GM18505 (cell line): ENCODE data around the gene ITPK1.

ENCODE experiments used
- ATAC-seq: cut with Tn5 transposase; IDR thresholded peaks from one replicate; pipeline ENCODE4 v1.9.1; 2021; ENCODE audit not compliant: unreplicated experiment
- POLR2A ChIP-seq: IDR thresholded peaks from 4 replicates; pipeline ENCODE4 v1.6.1; 2011; ENCODE audit warnings: borderline replicate concordance; ENCODE audit not compliant: insufficient read depth, insufficient read length; ENCODE audit errors: extremely low read depth

The ITPK1 gene

DNA sequence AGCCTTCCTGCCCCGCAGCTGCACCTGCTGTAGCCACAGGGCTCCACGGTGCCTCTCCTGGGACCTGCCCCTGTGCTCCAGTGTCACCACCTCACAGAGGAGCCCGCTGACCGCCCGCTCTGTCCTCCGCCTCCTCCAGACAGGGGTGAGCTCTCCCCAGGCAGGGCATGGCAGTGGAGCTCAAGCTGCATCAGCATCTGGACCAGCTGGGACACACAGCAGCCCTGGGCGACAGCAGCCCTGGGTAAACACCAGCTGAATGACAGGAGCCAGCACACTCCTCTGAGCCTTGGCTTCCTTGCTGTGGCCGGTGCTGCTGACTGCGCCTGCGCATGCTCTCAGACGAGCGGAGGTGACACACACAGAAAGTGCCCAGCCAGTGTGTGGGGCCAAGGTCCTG, 170.7 kb downstream of the ITPK1 start:
- ATAC-seq, result no peak
- TF ChIP-seq POLR2A, result no peak

DNA sequence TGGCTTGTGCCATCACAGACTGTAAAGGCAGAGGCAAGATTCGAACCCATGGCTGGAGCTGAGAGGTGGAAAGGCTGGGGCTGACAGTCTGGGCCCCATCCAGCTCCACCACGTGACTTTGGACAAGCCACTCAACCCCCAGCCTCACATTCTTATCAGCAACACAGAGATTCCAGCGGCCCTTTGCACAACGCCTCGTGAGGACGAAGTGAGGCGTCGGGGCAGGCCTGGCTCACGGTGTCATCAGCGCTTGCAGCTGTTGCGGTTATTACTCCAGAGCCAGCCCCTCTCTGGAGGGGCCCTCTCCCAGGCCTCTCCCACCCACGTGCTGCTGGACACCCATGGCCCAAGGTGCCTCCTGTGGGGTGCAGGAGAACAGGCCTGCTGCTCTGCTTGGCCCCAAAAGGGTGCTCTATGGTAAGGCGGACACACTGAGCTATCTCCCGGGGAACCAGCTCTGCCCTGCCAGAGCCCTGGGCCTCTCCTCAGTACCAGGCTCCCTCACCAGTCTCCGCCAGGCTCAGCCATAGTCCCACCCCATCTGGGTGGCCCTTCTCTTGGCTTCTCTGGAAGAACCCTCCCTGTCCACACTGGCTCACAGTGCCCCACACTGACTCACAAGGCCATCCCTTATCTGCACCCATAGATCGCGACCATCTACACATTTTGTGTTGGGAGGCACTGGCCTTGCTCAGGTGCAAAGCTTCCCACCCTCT, 171.7 kb downstream of the ITPK1 start:
- no peak for TF ChIP-seq POLR2A
- no peak for ATAC-seq

DNA sequence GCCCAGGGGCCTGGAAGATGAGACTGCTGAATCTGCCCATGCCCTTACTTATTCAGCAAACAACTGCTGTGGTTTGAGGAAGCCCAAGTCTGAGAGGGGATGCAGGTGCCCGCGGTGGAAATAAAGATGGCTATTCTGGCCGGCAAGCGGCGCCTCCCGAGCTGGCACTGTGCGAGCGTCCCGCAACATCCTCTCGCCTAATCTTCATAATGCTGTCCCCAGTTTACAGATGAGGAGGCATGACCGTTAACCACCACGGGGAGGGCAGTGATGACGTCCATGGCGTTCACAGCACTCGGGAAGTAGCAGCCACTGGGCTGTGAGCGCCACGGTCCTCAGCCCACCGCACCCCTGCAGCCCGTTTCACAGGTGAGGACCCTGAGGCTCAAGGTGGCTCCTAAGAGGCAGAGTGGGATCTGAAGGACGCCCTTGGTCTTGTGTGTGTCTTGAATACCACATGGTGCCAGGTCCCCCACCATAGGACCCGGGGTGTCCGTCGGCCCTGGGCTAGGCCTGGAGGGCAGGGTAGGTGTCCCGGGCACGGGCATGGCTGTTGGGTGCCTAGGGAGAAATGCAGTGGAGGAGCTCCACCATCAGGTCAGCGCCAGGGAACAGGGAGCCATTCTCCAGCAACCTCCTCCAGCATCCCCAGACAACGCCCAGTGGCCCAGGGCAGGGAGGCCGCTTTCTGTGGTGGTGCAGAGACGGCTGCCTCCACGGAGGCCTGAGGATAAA, 172.6 kb downstream of the ITPK1 start:
- no peak for TF ChIP-seq POLR2A
- no peak for ATAC-seq

DNA sequence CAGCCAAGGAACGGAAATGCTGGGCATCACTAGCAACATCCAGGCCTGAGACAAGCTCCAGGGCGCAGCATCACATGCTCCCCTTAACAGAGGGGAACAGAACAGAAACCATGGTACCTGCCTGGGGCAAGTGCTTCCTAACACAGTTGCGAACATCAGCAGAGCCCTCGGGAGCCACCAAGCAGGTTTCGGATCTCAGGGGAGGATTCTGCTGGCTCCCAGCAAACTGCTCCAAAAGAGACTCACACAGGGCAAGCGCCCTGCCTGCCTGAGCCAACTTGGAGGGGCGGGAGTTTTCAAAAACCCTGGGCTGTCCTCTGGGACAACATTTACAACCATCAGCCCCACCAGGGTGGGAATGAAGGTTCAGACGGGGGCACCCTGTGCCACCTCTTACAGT, 173.1 kb downstream of the ITPK1 start:
- TF ChIP-seq POLR2A, result no peak

DNA sequence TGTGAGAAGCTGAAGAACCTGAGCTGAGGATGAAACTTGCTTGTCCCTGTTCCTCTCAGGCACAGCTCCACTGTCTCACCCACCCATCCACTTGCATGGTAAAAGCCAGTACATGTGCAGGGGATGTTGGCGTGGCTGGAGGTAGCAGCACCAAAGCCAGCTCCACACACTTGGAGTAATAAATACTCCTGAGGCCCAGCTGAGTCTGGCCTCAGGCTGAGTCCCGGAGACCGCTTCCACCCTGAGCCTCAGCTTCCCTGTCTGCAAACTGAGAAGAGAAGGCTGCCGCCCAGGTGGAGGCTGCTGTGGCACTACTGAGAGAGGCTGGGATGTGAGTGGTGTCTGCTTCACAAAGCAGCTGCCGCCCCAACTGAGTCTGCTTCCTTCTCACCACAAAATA, 173.6 kb downstream of the ITPK1 start:
- TF ChIP-seq POLR2A, result no peak
- ATAC-seq, result no peak

More for the DNA sequence above, 173.1 kb downstream of the ITPK1 start:
- no peak for ATAC-seq

DNA sequence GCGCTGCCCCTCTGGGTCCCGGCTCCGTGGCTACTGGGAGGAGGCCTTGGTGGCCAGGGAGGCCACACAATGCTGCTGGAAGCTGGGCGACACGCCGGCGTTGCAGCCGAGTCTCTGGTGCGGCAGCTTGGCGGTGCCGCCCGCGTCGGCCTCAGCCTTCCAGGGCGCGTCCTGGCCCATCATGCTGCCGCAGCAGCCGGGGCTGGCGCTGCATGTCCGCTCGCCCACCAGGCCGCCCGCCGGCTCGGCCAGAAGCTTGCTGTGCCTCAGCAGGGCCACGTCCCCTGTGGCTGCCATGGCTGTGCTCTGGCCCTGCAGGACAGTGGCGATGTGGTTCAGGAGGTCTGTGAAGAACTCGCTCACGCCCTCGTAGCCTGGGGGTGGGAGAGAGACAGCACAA, 174.2 kb downstream of the ITPK1 start:
- no peak for ATAC-seq
- TF ChIP-seq POLR2A, result no peak

DNA sequence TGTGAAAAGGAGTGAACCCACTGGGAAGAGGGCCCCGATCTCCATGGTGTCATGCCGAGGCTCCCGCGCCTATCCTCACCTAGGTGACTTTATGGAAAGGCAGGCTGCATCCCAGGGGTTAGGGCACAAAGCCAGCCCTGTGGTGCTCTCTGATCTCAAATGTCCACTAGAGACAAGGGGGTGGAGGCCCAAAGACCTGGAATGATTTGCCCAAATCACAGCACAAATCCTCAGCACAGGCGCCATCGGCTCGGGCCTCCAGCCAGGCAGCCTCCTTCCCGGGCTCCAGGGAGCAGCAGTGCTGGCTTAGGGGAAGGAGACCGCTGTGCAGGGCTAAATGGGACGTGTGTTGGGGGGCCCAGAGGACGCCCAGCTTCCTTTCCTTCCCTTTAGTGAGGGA, 175.2 kb downstream of the ITPK1 start:
- ATAC-seq, result no peak
- no peak for TF ChIP-seq POLR2A

DNA sequence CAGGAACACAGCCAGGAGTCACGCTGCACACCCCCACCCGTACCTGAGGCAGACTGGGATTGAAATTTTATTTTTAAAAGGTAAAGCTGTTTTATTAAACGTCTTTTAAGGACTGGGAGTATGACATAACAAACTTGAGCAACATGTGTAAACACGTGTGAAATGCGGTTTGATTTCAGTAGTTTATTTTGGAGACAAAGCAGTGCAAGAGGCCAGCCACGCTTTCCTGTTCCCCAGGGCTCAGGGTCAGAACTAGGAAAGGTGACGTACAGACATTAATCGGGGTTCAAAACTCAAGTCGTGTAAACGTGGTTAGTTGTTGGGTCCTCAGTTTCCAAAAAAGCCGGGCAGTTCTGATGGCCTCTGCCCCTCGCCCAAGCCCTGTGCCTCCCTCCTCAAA, 176.0 kb downstream of the ITPK1 start:
- TF ChIP-seq POLR2A, result no peak

DNA sequence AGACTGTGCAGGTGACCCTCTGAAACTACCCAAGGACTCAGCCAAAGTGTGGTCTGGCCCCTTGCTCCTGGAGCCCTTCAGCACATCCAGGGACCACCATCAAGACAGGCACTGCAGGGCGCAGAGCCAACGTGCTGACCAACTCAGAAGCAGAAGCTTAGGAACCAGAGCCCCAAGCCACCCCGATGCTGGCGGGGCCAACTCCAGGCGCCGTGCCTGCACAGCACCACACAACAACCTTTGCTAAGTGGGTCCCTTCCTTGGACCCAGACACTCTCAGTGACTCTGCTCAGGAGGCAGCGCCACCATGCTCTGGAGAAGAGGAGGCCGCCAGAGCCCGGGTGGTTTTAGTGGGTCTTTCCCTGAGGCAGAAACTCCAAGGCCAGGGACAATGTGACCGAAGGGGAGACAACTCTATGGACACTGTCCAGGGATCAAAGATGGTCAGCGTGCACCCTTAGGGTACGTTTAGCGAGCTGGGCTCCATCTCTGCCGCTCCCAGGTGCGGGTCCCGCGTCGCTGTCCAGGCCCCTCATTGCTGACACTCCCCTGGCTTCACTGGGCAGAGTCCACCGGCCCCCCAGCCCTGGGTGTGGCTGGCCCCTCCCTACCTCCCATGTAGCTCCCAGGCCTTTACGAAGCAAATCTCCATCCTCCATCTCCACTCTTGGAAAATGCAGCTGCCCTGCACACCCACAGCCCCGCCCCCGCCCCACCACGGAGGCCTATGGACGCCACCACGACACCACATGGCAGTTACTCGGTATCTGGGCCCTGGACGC, 176.6 kb downstream of the ITPK1 start:
- no peak for ATAC-seq
- no peak for TF ChIP-seq POLR2A

More for the DNA sequence above, 176.0 kb downstream of the ITPK1 start:
- no peak for ATAC-seq

DNA sequence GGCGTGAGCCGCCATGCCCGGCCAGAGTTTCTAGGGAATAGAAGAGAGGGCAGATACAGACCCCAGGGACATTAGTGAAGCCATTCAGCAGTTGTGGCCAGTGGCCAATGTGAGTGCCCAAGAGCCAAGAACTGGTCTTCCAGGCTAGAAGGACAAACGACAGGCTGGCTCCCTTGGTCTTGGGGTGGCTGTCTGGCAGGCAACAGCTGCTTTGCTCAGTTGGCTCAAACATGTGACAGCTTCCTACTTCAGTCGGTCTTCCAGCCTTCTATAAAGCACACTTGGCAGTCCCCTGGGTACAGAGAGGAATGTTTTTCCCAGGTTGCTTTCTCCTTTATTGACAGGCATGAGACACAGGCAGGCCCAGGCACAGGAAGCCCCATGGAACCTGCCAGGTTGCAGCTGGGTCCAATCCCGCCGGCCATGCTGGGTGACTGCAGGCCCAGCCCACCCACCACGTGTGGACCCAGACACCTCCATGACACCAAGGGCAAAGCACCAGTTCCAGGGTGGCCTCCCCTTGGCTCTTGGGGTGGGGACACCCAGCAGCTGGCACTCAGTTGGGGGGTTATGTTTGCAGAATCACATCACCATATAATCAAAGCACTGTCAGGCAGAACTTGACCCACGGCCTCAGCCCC, 177.4 kb downstream of the ITPK1 start:
- no peak for ATAC-seq

DNA sequence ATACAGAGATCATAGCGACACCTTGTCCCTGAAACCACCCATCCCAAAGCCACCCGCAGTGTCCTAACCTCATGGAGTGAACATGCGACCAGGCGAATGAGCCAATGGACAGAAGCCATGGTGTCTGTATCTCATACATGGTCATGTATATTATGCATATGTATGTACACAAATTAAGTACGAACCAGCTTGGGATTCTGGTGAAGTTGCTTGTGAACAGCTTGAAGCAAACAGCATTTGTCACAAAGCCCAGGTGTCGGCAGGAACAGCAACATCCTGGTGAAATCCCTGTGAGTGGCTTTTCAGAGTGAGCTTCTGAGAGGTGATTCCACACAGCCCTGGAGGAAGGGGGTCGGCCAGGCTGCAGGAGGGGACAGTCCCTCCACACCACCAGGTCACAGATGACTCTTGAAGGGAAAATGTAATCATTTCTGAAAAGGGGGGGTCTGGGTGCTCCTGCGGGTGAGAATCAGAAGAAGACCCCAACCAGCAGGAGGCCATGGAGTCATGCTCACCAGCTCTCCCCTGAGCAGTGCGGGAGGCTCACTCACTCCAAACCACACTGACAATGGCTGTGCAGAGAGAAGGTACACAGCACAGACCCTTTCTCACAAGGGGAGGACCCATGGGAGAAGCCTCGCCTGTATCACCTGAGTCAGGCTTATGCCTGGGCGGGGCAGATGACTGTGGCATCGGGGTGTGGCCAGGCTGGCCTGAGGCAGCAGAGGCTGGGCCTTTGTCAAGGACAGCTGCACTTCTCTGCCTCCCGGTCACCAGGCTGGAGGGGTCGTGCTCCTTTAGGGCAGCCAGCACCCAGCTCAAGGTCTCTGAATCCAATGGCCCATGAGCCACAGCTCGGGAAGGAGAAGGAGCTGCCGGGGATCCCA, 178.4 kb downstream of the ITPK1 start:
- TF ChIP-seq POLR2A, result no peak
- ATAC-seq, result no peak

More for the DNA sequence above, 177.4 kb downstream of the ITPK1 start:
- no peak for TF ChIP-seq POLR2A

DNA sequence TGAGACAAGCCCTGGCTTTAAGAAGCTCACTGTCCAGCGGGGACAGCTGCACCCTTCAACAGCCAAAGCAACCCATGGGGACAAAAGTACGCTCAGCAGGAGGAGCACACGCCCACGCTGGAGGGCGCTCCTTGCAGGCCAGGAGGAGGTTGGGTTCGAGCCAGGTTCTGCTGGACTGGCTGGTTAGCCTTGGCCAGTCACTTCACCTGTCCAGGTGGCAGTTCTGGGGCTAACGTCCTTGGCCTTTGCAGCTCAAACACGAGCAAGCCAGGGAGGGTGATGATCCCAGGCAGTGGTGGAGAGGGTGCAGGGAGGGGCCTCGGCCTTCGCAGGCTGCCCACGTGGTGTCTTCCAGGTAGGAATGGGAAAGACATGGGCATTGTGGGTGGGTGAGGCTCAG, 179.6 kb downstream of the ITPK1 start:
- no peak for ATAC-seq
- TF ChIP-seq POLR2A, result no peak
